Femur (tissue), 1 donor: ENCODE data around the gene TNNI2.

Source experiments
- DNase-seq: peaks from one replicate; pipeline ENCODE4 v3.0.0-alpha.2; 2017

TNNI2 gene

GRCh38 chr11:1834779-1835670, 3.8 kb upstream of the TNNI2 start, which contains the start of gene SYT8:
Gene SYT8, plus strand, starts transcription at chr11:1834990. Its CDS starts 116 bp downstream, at chr11:1835106.
- no peak for DNase-seq

- DNase-seq = no peak
Measured at GRCh38 chr11:1835671-1836010, 3.1 kb upstream of the TNNI2 start.

- no peak for DNase-seq
Measured at GRCh38 chr11:1836011-1836945, 2.5 kb upstream of the TNNI2 start.

- DNase-seq = peak; percentile 91
Measured at GRCh38 chr11:1837171-1838076, 1.4 kb upstream of the TNNI2 start.

GRCh38 chr11:1838077-1838425, 730 bp upstream of the TNNI2 start:
- DNase-seq = no peak

GRCh38 chr11:1839204-1839923, 583 bp downstream of the TNNI2 start:
- DNase-seq = no peak

GRCh38 chr11:1839924-1840779, 1.4 kb downstream of the TNNI2 start:
- DNase-seq = peak; percentile 74

GRCh38 chr11:1840780-1841480, 2.1 kb downstream of the TNNI2 start:
- DNase-seq = no peak

GRCh38 chr11:1841511-1842148, 2.8 kb downstream of the TNNI2 start:
- no peak for DNase-seq

- no peak for DNase-seq
Measured at GRCh38 chr11:1842149-1843097, 3.6 kb downstream of the TNNI2 start.

GRCh38 chr11:1843098-1843473, 4.3 kb downstream of the TNNI2 start:
- no peak for DNase-seq

- no peak for DNase-seq
Measured at GRCh38 chr11:1843796-1844195, 5.0 kb downstream of the TNNI2 start.

GRCh38 chr11:1844221-1845094, 5.7 kb downstream of the TNNI2 start:
- DNase-seq = peak; percentile 67

GRCh38 chr11:1845095-1845429, 6.3 kb downstream of the TNNI2 start:
- DNase-seq = no peak

GRCh38 chr11:1845561-1846452, 7.0 kb downstream of the TNNI2 start:
- DNase-seq = no peak

- no peak for DNase-seq
Measured at GRCh38 chr11:1846453-1846932, 7.7 kb downstream of the TNNI2 start.
